ENCODE measurements around the gene ARHGAP15. TPM values are rescaled to one million over a fixed set of nuclear protein-coding genes. Genes with fewer than 3 reads are reported as not detected.

ARHGAP15 gene
- total RNA-seq, 1 experiment from 2014 or later, result not detected

GRCh38 chr2:143692162-143692561 lies 562.9 kb downstream of the ARHGAP15 start:
- Histone ChIP-seq H4K20me1 (ENCODE audit: insufficient read depth) (no peaks in the 10 kb centered on the region), H3K27me3 (ENCODE audit: insufficient read depth, low read depth) (no peaks in the 10 kb centered on the region), H2AFZ (no peak overlapping the region), H3K79me2 (ENCODE audit: low read depth) (no peaks in the 10 kb centered on the region), H3K27ac (no peak overlapping the region), H3K36me3 (ENCODE audit: low read depth) (no peaks in the 10 kb centered on the region), H3K9me3 (ENCODE audit: insufficient read depth, low read depth) (no peaks in the 10 kb centered on the region), H3K4me3 (no peak overlapping the region), H3K4me1 (replicated peaks; ENCODE audit: insufficient read depth) (no peaks in the 10 kb centered on the region), H3K9me2 (ENCODE audit: insufficient read depth) (no peaks in the 10 kb centered on the region), H3F3A (ENCODE audit: insufficient read depth, low read depth) (no peaks in the 10 kb centered on the region), H3K4me2 (no peak overlapping the region)
- BruUV-seq (replicated peaks), result no TSS peak
- intact Hi-C loops (cut with micrococcal nuclease; ENCODE audit: unreplicated experiment), result no loop called here
- ChIA-PET POLR2A (ENCODE audit: unreplicated experiment) (no interaction called here), CTCF (no interaction called here)
- DNase-seq, result no peak
- TF ChIP-seq CTCF (conservative IDR thresholded peaks at IDR 0.05) (no peak), EZH2 (IDR thresholded peaks at IDR 0.05; ENCODE audit: low read depth) (no peak)

GRCh38 chr2:143692967-143693366 lies 563.7 kb downstream of the ARHGAP15 start:
- H3F3A ChIP-seq (ENCODE audit: insufficient read depth, low read depth), result no peaks in the 10 kb centered on the region
- ChIA-PET POLR2A (ENCODE audit: unreplicated experiment) (no interaction called here), CTCF (no interaction called here)
- H2AFZ ChIP-seq, result no peak overlapping the region
- no peak for DNase-seq
- TF ChIP-seq EZH2 (IDR thresholded peaks at IDR 0.05; ENCODE audit: low read depth) (no peak), CTCF (conservative IDR thresholded peaks at IDR 0.05) (no peak)
- H3K79me2 ChIP-seq (ENCODE audit: low read depth), result no peaks in the 10 kb centered on the region
- no peak overlapping the region for H3K4me3 ChIP-seq
- no peaks in the 10 kb centered on the region for H3K36me3 ChIP-seq (ENCODE audit: low read depth)
- H3K27me3 ChIP-seq (ENCODE audit: insufficient read depth, low read depth), result no peaks in the 10 kb centered on the region
- H3K4me2 ChIP-seq, result no peak overlapping the region
- H3K9me3 ChIP-seq (ENCODE audit: insufficient read depth, low read depth), result no peaks in the 10 kb centered on the region
- H3K9me2 ChIP-seq (ENCODE audit: insufficient read depth), result no peaks in the 10 kb centered on the region
- intact Hi-C loops (cut with micrococcal nuclease; ENCODE audit: unreplicated experiment), result no loop called here
- BruUV-seq (replicated peaks), result no TSS peak
- H3K4me1 ChIP-seq (replicated peaks; ENCODE audit: insufficient read depth), result no peaks in the 10 kb centered on the region
- H3K27ac ChIP-seq, result no peak overlapping the region
- no peaks in the 10 kb centered on the region for H4K20me1 ChIP-seq (ENCODE audit: insufficient read depth)

GRCh38 chr2:143694335-143694734 lies 565.1 kb downstream of the ARHGAP15 start:
- Histone ChIP-seq H3K4me3 (no peak overlapping the region), H3K27me3 (ENCODE audit: insufficient read depth, low read depth) (no peaks in the 10 kb centered on the region), H3K27ac (no peak overlapping the region), H2AFZ (no peak overlapping the region), H3K79me2 (ENCODE audit: low read depth) (no peaks in the 10 kb centered on the region), H3K36me3 (ENCODE audit: low read depth) (no peaks in the 10 kb centered on the region), H3K9me3 (ENCODE audit: insufficient read depth, low read depth) (no peaks in the 10 kb centered on the region), H3F3A (ENCODE audit: insufficient read depth, low read depth) (no peaks in the 10 kb centered on the region), H3K4me1 (replicated peaks; ENCODE audit: insufficient read depth) (no peaks in the 10 kb centered on the region), H3K9me2 (ENCODE audit: insufficient read depth) (no peaks in the 10 kb centered on the region), H3K4me2 (no peak overlapping the region), H4K20me1 (ENCODE audit: insufficient read depth) (no peaks in the 10 kb centered on the region)
- intact Hi-C loops (cut with micrococcal nuclease; ENCODE audit: unreplicated experiment), result no loop called here
- no peak for TF ChIP-seq CTCF (conservative IDR thresholded peaks at IDR 0.05)
- TF ChIP-seq EZH2 (IDR thresholded peaks at IDR 0.05; ENCODE audit: low read depth), result no peak
- ChIA-PET CTCF (no interaction called here), POLR2A (ENCODE audit: unreplicated experiment) (no interaction called here)
- DNase-seq, result no peak
- no TSS peak for BruUV-seq (replicated peaks)
